Neural progenitor cell (in vitro differentiated cells): Measurements from ENCODE around the gene COL21A1. TPM values are rescaled to one million over a fixed set of nuclear protein-coding genes. Genes with fewer than 3 reads are reported as not detected.

Experiments used
- DNase-seq: peaks from one replicate; pipeline ENCODE4 v3.0.0-alpha.2; 2016; ENCODE audit warnings: low spot score
- H2AFZ ChIP-seq: fragments of 200-600 bp; sonication (generic); replicated peaks from 2 replicates; pipeline ENCODE4 v1.6.1; 2016; ENCODE audit warnings: antibody characterized with exemption
- H3F3A ChIP-seq: fragments of 200-600 bp; sonication (generic); 2 replicates; pipeline ENCODE4 v1.6.1; 2016; ENCODE audit warnings: antibody characterized with exemption, low read depth
- H3K27ac ChIP-seq: fragments of 200-600 bp; sonication (generic); 2 replicates; pipeline ENCODE4 v1.5.1; 2016; ENCODE audit warnings: mild to moderate bottlenecking
- H3K27me3 ChIP-seq: fragments of 200-600 bp; sonication (generic); 2 replicates; pipeline ENCODE4 v1.6.1; 2016; ENCODE audit warnings: mild to moderate bottlenecking, moderate library complexity
- H3K36me3 ChIP-seq: fragments of 200-600 bp; sonication (generic); 2 replicates; pipeline ENCODE4 v1.5.1; 2016
- H3K4me1 ChIP-seq: fragments of 200-600 bp; sonication (generic); 2 replicates; pipeline ENCODE4 v1.6.1; 2016; ENCODE audit warnings: mixed run types
- H3K4me2 ChIP-seq: fragments of 200-600 bp; sonication (generic); 2 replicates; pipeline ENCODE4 v1.6.1; 2016
- H3K4me3 ChIP-seq: fragments of 200-600 bp; sonication (generic); 2 replicates; pipeline ENCODE4 v1.5.1; 2016
- H3K79me2 ChIP-seq: fragments of 200-600 bp; sonication (generic); 2 replicates; pipeline ENCODE4 v1.6.1; 2016; ENCODE audit warnings: low read depth
- H3K9ac ChIP-seq: fragments of 200-600 bp; sonication (generic); 2 replicates; pipeline ENCODE4 v1.6.1; 2016
- H3K9me3 ChIP-seq: fragments of 200-600 bp; sonication (generic); 2 replicates; pipeline ENCODE4 v1.5.1; 2016; ENCODE audit warnings: low read depth
- H4K20me1 ChIP-seq: fragments of 200-600 bp; sonication (generic); 2 replicates; pipeline ENCODE4 v1.6.1; 2016; ENCODE audit warnings: low read depth
- H3K27ac Mint-ChIP-seq: 3 replicates; pipeline ENCODE4 v1.8.0; 2021; ENCODE audit warnings: mixed read lengths
- H3K27me3 Mint-ChIP-seq: 2 replicates; pipeline ENCODE4 v1.8.0; 2022; ENCODE audit warnings: low read depth, mild to moderate bottlenecking, inconsistent platforms, moderate library complexity, mixed read lengths; ENCODE audit not compliant: insufficient read depth
- H3K36me3 Mint-ChIP-seq: 3 replicates; pipeline ENCODE4 v1.8.0; 2021; ENCODE audit warnings: mixed read lengths
- H3K4me1 Mint-ChIP-seq: 3 replicates; pipeline ENCODE4 v1.8.0; 2021; ENCODE audit warnings: mixed read lengths
- H3K4me3 Mint-ChIP-seq: 3 replicates; pipeline ENCODE4 v1.8.0; 2021; ENCODE audit warnings: mild to moderate bottlenecking, moderate library complexity, mixed read lengths
- H3K9me3 Mint-ChIP-seq: 3 replicates; pipeline ENCODE4 v1.8.0; 2020; ENCODE audit warnings: mixed read lengths
- EZH2 ChIP-seq: fragments of 200-600 bp; sonication (generic); IDR thresholded peaks from 2 replicates; pipeline ENCODE4 v1.6.1; 2017; ENCODE audit warnings: antibody characterized with exemption, mild to moderate bottlenecking, moderate library complexity
- EZH2phosphoT487 ChIP-seq: fragments of 200-600 bp; sonication (generic); IDR thresholded peaks from 2 replicates; pipeline ENCODE4 v1.6.1; 2017; ENCODE audit warnings: antibody characterized with exemption
- total RNA-seq: library from RNA; depleted of rRNA; stranded (reverse); fragments of >200 nt; gene quantifications from 2 replicates; pipeline ENCODE4 v1.2.3, GENCODE V29; 2015; ENCODE audit warnings: low replicate concordance
- TF ChIP-seq, protein P1 (sequence below): fragments of 200-600 bp; sonication (generic); IDR thresholded peaks from 2 replicates; pipeline ENCODE4 v1.5.1; 2017; ENCODE audit warnings: antibody characterized with exemption, mild to moderate bottlenecking

COL21A1 gene
- total RNA-seq, 1 donor from 2014 or later = 0.95 TPM

DNA sequence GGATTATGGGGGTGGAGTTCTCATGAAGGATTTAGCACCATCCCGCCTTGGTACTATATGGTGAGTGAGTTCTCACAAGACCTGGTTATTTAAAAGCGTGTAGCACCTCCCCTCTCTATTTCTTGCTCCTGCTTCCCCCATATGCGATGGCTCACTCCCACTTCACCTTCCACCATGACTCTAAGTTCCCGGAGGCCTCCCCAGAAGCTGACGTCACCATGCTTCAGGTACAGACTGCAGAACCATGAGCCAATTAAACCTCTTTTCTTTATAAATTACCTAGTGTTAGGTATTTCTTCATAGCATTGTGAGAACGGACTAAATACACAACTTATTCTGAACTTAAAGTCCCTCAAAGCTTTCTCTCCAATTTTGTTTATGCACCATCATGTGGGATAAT is 208.6 kb downstream of the COL21A1 start:
- no peak overlapping the region for H3K27ac ChIP-seq
- no peak overlapping the region for H2AFZ ChIP-seq

DNA sequence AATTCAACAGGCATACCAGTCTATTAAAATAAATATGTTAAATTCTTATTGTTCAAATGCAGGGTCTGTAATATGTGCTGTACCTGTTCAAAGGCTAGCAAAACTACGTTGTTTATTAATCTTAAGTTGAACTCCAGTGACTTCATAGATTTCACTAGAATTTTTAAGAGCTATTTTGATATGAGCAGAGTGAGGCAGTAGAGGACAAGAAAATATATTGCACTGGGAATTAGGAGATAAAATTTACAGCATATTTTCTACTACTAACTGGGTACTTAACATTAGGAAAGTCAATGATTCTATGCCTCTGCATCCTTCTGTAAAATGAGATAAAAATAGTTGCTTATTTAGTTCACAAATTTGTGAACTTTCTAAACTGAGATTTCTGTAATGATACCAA is 209.8 kb downstream of the COL21A1 start:
- Histone ChIP-seq H3K4me3 (no peak overlapping the region), H3K4me1 (no peaks in the 10 kb centered on the region), H3K27ac (no peak overlapping the region), H3K4me2 (no peak overlapping the region), H3K9me3 (no peaks in the 10 kb centered on the region), H3K9ac (no peak overlapping the region), H3F3A (no peaks in the 10 kb centered on the region), H2AFZ (no peak overlapping the region), H3K36me3 (no peaks in the 10 kb centered on the region), H4K20me1 (no peaks in the 10 kb centered on the region), H3K79me2 (no peaks in the 10 kb centered on the region), H3K27me3 (no peaks in the 10 kb centered on the region)
- H3K4me3 Mint-ChIP-seq = no peak overlapping the region
- H3K9me3 Mint-ChIP-seq = no peaks in the 10 kb centered on the region
- no peaks in the 10 kb centered on the region for H3K4me1 Mint-ChIP-seq
- H3K36me3 Mint-ChIP-seq = no peaks in the 10 kb centered on the region
- H3K27ac Mint-ChIP-seq = no peak overlapping the region
- TF ChIP-seq EZH2 = no peak
- TF ChIP-seq, protein P1, sequence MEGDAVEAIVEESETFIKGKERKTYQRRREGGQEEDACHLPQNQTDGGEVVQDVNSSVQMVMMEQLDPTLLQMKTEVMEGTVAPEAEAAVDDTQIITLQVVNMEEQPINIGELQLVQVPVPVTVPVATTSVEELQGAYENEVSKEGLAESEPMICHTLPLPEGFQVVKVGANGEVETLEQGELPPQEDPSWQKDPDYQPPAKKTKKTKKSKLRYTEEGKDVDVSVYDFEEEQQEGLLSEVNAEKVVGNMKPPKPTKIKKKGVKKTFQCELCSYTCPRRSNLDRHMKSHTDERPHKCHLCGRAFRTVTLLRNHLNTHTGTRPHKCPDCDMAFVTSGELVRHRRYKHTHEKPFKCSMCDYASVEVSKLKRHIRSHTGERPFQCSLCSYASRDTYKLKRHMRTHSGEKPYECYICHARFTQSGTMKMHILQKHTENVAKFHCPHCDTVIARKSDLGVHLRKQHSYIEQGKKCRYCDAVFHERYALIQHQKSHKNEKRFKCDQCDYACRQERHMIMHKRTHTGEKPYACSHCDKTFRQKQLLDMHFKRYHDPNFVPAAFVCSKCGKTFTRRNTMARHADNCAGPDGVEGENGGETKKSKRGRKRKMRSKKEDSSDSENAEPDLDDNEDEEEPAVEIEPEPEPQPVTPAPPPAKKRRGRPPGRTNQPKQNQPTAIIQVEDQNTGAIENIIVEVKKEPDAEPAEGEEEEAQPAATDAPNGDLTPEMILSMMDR = no peak
- H3K27me3 Mint-ChIP-seq = no peaks in the 10 kb centered on the region
- no peak for DNase-seq

More for the DNA sequence above, 208.6 kb downstream of the COL21A1 start:
- H3K4me3 Mint-ChIP-seq = no peak overlapping the region
- no peaks in the 10 kb centered on the region for H3F3A ChIP-seq
- H3K27me3 ChIP-seq = no peaks in the 10 kb centered on the region
- H3K4me1 Mint-ChIP-seq = no peaks in the 10 kb centered on the region
- no peaks in the 10 kb centered on the region for H3K79me2 ChIP-seq
- no peak overlapping the region for H3K9ac ChIP-seq
- no peaks in the 10 kb centered on the region for H3K4me1 ChIP-seq
- H3K27ac Mint-ChIP-seq = no peak overlapping the region
- TF ChIP-seq, protein P1 = no peak
- no peak for TF ChIP-seq EZH2phosphoT487
- TF ChIP-seq EZH2 = no peak
- no peak overlapping the region for H3K4me2 ChIP-seq
- H3K27me3 Mint-ChIP-seq = no peaks in the 10 kb centered on the region
- no peaks in the 10 kb centered on the region for H3K36me3 Mint-ChIP-seq
- no peaks in the 10 kb centered on the region for H4K20me1 ChIP-seq
- no peaks in the 10 kb centered on the region for H3K9me3 Mint-ChIP-seq
- H3K4me3 ChIP-seq = no peak overlapping the region
- no peak for DNase-seq
- H3K9me3 ChIP-seq = no peaks in the 10 kb centered on the region
- H3K36me3 ChIP-seq = no peaks in the 10 kb centered on the region

DNA sequence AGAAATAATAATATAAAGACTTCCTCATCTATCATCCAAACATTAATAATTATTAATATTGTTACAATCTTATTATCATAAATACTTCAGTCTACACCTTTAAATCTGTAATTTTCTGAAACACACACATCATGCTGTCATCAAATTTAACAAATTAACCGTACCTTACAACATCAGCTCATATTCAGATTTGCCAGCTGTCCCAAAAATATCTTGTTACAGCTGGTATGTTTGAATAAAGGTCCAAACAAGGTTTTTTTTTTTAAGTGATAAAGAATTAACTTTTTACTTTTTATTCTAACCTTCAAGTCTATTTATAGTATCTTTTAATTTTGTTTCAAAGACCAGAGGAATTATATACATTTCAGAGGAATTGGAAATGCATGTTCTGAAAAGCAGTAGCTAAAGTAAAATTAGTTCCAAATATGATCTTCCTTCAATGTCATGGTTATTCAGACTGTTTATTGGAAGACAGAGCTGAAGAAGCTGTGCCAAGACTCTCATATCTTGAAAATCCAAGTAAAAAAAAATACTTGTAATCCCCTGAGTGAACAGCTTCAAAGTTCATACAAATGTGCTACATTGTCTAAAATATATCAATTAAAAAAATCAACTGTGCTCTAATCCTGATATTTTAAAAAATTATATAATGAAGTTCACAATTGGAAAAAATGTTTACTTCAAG is 210.3 kb downstream of the COL21A1 start:
- H3K27ac Mint-ChIP-seq = no peak overlapping the region
- H3K27me3 Mint-ChIP-seq = no peaks in the 10 kb centered on the region
- H3K4me3 Mint-ChIP-seq = no peak overlapping the region
- H3K4me1 Mint-ChIP-seq = no peaks in the 10 kb centered on the region
- no peaks in the 10 kb centered on the region for H3K36me3 ChIP-seq
- no peak overlapping the region for H3K27ac ChIP-seq
- H3K9me3 Mint-ChIP-seq = no peaks in the 10 kb centered on the region
- H3K79me2 ChIP-seq = no peaks in the 10 kb centered on the region
- DNase-seq = no peak
- no peaks in the 10 kb centered on the region for H3K36me3 Mint-ChIP-seq
- TF ChIP-seq EZH2 (no peak), EZH2phosphoT487 (no peak)
- TF ChIP-seq, protein P1 = no peak
- H3K4me3 ChIP-seq = no peak overlapping the region
- H3K4me2 ChIP-seq = no peak overlapping the region
- no peak overlapping the region for H2AFZ ChIP-seq
- H3K27me3 ChIP-seq = no peaks in the 10 kb centered on the region
- H3K4me1 ChIP-seq = no peaks in the 10 kb centered on the region
- no peaks in the 10 kb centered on the region for H3F3A ChIP-seq
- H4K20me1 ChIP-seq = no peaks in the 10 kb centered on the region
- H3K9ac ChIP-seq = no peak overlapping the region
- no peaks in the 10 kb centered on the region for H3K9me3 ChIP-seq
